Left lung (tissue), 10 donors: Measurements from ENCODE around the gene POU2F1. TPM values are rescaled to one million over a fixed set of nuclear protein-coding genes. Genes with fewer than 3 reads are reported as not detected.

Source experiments
- ATAC-seq: fragments of 200-7000 bp; cut with Tn5 transposase; one replicate; pipeline ENCODE4 v1.9.1; 2020; ENCODE audit warnings: moderate library complexity
- DNase-seq, 4 donors: peaks; one replicate each; pipeline ENCODE4 v3.0.0-alpha.2; 2013 to 2020
- H3K27ac ChIP-seq, 2 donors: fragments of 200-600 bp; sonication (generic) in 1 of 2; one replicate each; pipeline versions ENCODE4 v1.5.0 to v1.8.0; 2020 to 2021
- H3K27me3 ChIP-seq, 2 donors: fragments of 200-600 bp; sonication (generic) in 1 of 2; one replicate each; pipeline versions ENCODE4 v1.5.0 to v1.8.0; 2020 to 2021
- H3K36me3 ChIP-seq, 2 donors: fragments of 200-600 bp; sonication (generic) in 1 of 2; one replicate each; pipeline versions ENCODE4 v1.5.0 to v1.8.0; 2020 to 2021
- H3K4me1 ChIP-seq, 2 donors: fragments of 200-600 bp; one replicate each; pipeline ENCODE4 v1.8.0; 2021
- H3K4me3 ChIP-seq, 2 donors: fragments of 200-600 bp; sonication (generic) in 1 of 2; one replicate each; pipeline versions ENCODE4 v1.5.0 to v1.8.0; 2020 to 2021; ENCODE audit warnings: mild to moderate bottlenecking in 1 of 2
- H3K9me3 ChIP-seq, 2 donors: fragments of 200-600 bp; sonication (generic) in 1 of 2; one replicate each; pipeline versions ENCODE4 v1.5.0 to v1.8.0; 2020 to 2021
- intact Hi-C, 2 donors: fragments of 100-400 bp; cut with DNase I; formaldehyde crosslinking; loops; one replicate each; pipeline versions ENCODE4 v1.11.2 to v1.14.2; 2022
- polyA plus RNA-seq, 6 donors: library from polyadenylated mRNA; unstranded; fragments of 120-200 nt; gene quantifications; one replicate each; pipeline ENCODE4 v1.2.1, GENCODE V29; 2013; ENCODE audit not compliant: insufficient read length in 6 of 6
- total RNA-seq, 2 donors: library from RNA; stranded (reverse); fragmentation: NEBNext Ultra II Directional; extraction: Animal tissue kit (Norgen Biotek cat#: 25700); gene quantifications; one replicate each; pipeline ENCODE4 v1.2.1, GENCODE V29; 2021
- TF ChIP-seq, protein P1 (sequence below), 2 donors: fragments of 200-600 bp; sonication (generic) in 1 of 2; IDR thresholded peaks; one replicate each; pipeline versions ENCODE4 v1.5.0 to v1.8.0; 2021; ENCODE audit warnings: antibody characterized with exemption in 2 of 2
- donor health status: DM: no; HTN: yes; CAD: no.
- donor health status: DM: no; HTN: no; CAD: no.

Gene POU2F1
- total and polyA plus RNA-seq, 8 donors, result 12.3 to 16.3 (median 15.2) TPM

GRCh38 chr1:167288390-167289074 lies 67.8 kb downstream of the POU2F1 start:
- TF ChIP-seq, protein P1, sequence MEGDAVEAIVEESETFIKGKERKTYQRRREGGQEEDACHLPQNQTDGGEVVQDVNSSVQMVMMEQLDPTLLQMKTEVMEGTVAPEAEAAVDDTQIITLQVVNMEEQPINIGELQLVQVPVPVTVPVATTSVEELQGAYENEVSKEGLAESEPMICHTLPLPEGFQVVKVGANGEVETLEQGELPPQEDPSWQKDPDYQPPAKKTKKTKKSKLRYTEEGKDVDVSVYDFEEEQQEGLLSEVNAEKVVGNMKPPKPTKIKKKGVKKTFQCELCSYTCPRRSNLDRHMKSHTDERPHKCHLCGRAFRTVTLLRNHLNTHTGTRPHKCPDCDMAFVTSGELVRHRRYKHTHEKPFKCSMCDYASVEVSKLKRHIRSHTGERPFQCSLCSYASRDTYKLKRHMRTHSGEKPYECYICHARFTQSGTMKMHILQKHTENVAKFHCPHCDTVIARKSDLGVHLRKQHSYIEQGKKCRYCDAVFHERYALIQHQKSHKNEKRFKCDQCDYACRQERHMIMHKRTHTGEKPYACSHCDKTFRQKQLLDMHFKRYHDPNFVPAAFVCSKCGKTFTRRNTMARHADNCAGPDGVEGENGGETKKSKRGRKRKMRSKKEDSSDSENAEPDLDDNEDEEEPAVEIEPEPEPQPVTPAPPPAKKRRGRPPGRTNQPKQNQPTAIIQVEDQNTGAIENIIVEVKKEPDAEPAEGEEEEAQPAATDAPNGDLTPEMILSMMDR (IDR thresholded peaks at IDR 0.05), result no peak
- Histone ChIP-seq H3K4me3 (no peak overlapping the region), H3K27me3 (no peaks in the 10 kb centered on the region), H3K27ac (no peak overlapping the region), H3K9me3 (no peaks in the 10 kb centered on the region), H3K4me1 (peaks cover 0 to 20% of the 10 kb centered on the region in 2 donors), H3K36me3 (no peaks in the 10 kb centered on the region)
- intact Hi-C loops, result no loop called here
- ATAC-seq (no peak), DNase-seq (no peak)

- no peaks in the 10 kb centered on the region for H3K9me3 ChIP-seq
- no peaks in the 10 kb centered on the region for H3K36me3 ChIP-seq
- intact Hi-C loops, result no loop called here
- no peak overlapping the region for H3K27ac ChIP-seq
- H3K27me3 ChIP-seq, result no peaks in the 10 kb centered on the region
- TF ChIP-seq, protein P1 (IDR thresholded peaks at IDR 0.05), result no peak
- no peak for DNase-seq
- peaks cover 0 to 25% of the 10 kb centered on the region in 2 donors for H3K4me1 ChIP-seq
- H3K4me3 ChIP-seq, result no peak overlapping the region
- ATAC-seq, result no peak
Measured at GRCh38 chr1:167289075-167289442, 68.4 kb downstream of the POU2F1 start.

DNA sequence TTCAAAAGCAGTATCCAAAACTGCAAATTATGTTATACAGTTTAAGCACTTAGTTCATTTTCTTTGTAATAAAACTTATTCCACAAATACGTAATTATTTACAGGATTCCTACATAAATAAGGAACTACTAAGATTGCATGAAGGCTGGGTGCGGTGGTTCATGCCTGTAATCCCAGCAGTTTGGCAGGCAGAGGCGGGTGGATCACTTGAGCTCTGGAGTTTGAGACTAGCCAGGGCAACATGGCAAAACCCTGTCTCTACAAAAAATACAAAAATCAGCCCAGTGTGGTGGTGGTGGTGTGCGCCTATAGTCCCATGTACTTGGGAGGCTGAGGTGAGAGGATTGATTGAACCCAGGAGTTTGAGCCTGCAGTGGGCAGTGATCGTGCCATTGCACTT lies 69.3 kb downstream of the POU2F1 start:
- TF ChIP-seq, protein P1 (IDR thresholded peaks at IDR 0.05), result no peak
- Histone ChIP-seq H3K36me3 (no peaks in the 10 kb centered on the region), H3K4me3 (no peak overlapping the region), H3K27ac (no peak overlapping the region), H3K9me3 (no peaks in the 10 kb centered on the region), H3K27me3 (no peaks in the 10 kb centered on the region), H3K4me1 (peaks cover 0 to 32% of the 10 kb centered on the region in 2 donors)
- ATAC-seq, result no peak
- intact Hi-C loops, result no loop called here
- no peak for DNase-seq

GRCh38 chr1:167291539-167292185 lies 71.0 kb downstream of the POU2F1 start:
- Histone ChIP-seq H3K27me3 (no peaks in the 10 kb centered on the region), H3K4me1 (peaks cover 0 to 44% of the 10 kb centered on the region in 2 donors), H3K36me3 (no peaks in the 10 kb centered on the region), H3K4me3 (no peak overlapping the region), H3K9me3 (no peaks in the 10 kb centered on the region), H3K27ac (no peak overlapping the region)
- DNase-seq (no peak), ATAC-seq (no peak)
- TF ChIP-seq, protein P1 (IDR thresholded peaks at IDR 0.05), result no peak
- intact Hi-C loops, result no loop called here

DNA sequence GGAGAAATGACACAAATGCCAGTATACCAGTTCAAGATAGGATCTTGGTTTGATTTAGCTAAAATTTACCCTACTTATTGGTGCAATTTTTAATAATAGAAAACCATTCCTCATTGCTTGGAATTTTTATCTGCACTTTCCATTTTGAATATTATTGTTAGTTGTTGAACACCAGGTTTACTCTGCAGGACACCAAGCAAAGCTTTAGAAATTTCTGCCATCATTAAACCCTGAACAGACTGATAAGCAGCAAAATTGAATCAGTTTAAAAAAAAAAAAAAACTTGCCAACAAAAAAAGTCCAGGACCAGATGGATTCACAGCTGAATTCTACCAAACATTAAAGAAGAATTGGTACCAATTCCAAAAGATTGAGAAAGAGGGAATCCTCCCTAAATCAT lies 71.5 kb downstream of the POU2F1 start:
- no peak for DNase-seq
- TF ChIP-seq, protein P1 (IDR thresholded peaks at IDR 0.05), result no peak
- no peaks in the 10 kb centered on the region for H3K9me3 ChIP-seq

More for the DNA sequence above, 71.5 kb downstream of the POU2F1 start:
- ATAC-seq, result no peak
- no peak overlapping the region for H3K4me3 ChIP-seq
- no peaks in the 10 kb centered on the region for H3K36me3 ChIP-seq
- H3K27ac ChIP-seq, result no peak overlapping the region
- no peaks in the 10 kb centered on the region for H3K27me3 ChIP-seq
- intact Hi-C loops, result no loop called here
- H3K4me1 ChIP-seq, result peaks cover 2 to 48% of the 10 kb centered on the region in 2 donors
